Keratinocyte (primary cell): Measurements from ENCODE around the gene ZNF274. TPM values are rescaled to one million over a fixed set of nuclear protein-coding genes. Genes with fewer than 3 reads are reported as not detected.

ENCODE experiments used
- DNase-seq: peaks from one replicate; pipeline ENCODE4 v3.0.0-alpha.2; 2011; ENCODE audit warnings: low read depth, missing footprints, low spot score
- FAIRE-seq: peaks from 2 replicates; lab custom pipeline; 2011; peaks lifted over from hg19 to GRCh38; lab: Jason Lieb, UNC
- H2AFZ ChIP-seq: 2 replicates; pipeline ENCODE4 v1.6.0; 2012; ENCODE audit warnings: low read length, control low read depth, inconsistent platforms; ENCODE audit not compliant: control insufficient read depth
- H3K27ac ChIP-seq: 2 replicates; pipeline ENCODE4 v1.5.1; 2011; ENCODE audit warnings: low read length; ENCODE audit not compliant: control insufficient read depth, insufficient read depth
- H3K27me3 ChIP-seq: 3 replicates; pipeline ENCODE4 v1.6.0; 2011; ENCODE audit warnings: low read length; ENCODE audit not compliant: control insufficient read depth, insufficient read depth; ENCODE audit errors: extremely low read depth
- H3K36me3 ChIP-seq, 2 experiments: 2 replicates in 1 of 2; 3 replicates in 1 of 2; pipeline ENCODE4 v1.5.1; 2011; ENCODE audit warnings: low read length in 2 of 2, mild to moderate bottlenecking in 1 of 2; ENCODE audit not compliant: control insufficient read depth in 2 of 2, insufficient read depth in 2 of 2; ENCODE audit errors: extremely low read depth in 1 of 2
- H3K4me1 ChIP-seq: 3 replicates; pipeline ENCODE4 v1.5.1; 2011; ENCODE audit warnings: low read length; ENCODE audit not compliant: control insufficient read depth, insufficient read depth; ENCODE audit errors: extremely low read depth
- H3K4me2 ChIP-seq: 3 replicates; pipeline ENCODE4 v1.6.0; 2011; ENCODE audit warnings: low read depth, low read length; ENCODE audit not compliant: control insufficient read depth, insufficient read depth; ENCODE audit errors: extremely low read depth
- H3K4me3 ChIP-seq, 3 experiments: fragments of 200-600 bp in 1 of 3; sonication (generic) in 1 of 3; 2 replicates in 2 of 3; 3 replicates in 1 of 3; pipeline ENCODE4 v1.5.1; 2011 to 2016; ENCODE audit warnings: low read length in 3 of 3, mild to moderate bottlenecking in 3 of 3, control low read depth in 2 of 3, inconsistent platforms in 1 of 3, low read depth in 1 of 3, mixed read lengths in 1 of 3, mixed run types in 1 of 3, moderate library complexity in 1 of 3; ENCODE audit not compliant: control insufficient read depth in 2 of 3, insufficient read depth in 2 of 3; ENCODE audit errors: extremely low read depth in 1 of 3
- H3K79me2 ChIP-seq: 2 replicates; pipeline ENCODE4 v1.6.0; 2012; ENCODE audit warnings: low read length; ENCODE audit not compliant: control insufficient read depth, insufficient read depth
- H3K9ac ChIP-seq: 3 replicates; pipeline ENCODE4 v1.6.0; 2011; ENCODE audit warnings: low read length; ENCODE audit not compliant: control insufficient read depth, insufficient read depth; ENCODE audit errors: extremely low read depth
- H3K9me1 ChIP-seq: 3 replicates; pipeline ENCODE4 v1.6.0; 2011; ENCODE audit warnings: low read length; ENCODE audit not compliant: control insufficient read depth, insufficient read depth; ENCODE audit errors: extremely low read depth
- H3K9me3 ChIP-seq: 2 replicates; pipeline ENCODE4 v1.5.1; 2012; ENCODE audit warnings: low read depth, low read length; ENCODE audit not compliant: control insufficient read depth
- H4K20me1 ChIP-seq: 3 replicates; pipeline ENCODE4 v1.6.0; 2011; ENCODE audit warnings: low read length; ENCODE audit not compliant: control insufficient read depth, insufficient read depth; ENCODE audit errors: extremely low read depth
- EZH2 ChIP-seq: IDR thresholded peaks from one replicate; pipeline ENCODE4 v1.6.1; 2012; ENCODE audit warnings: inconsistent platforms, mild to moderate bottlenecking, low read length, moderate library complexity
- dilution Hi-C: fragments of 300-500 bp; cut with MboI; formaldehyde crosslinking; loops from one replicate; pipeline ENCODE4 v1.7.0; 2020; ENCODE audit warnings: low sequenced_read_pairs; ENCODE audit not compliant: extremely low pct_ligation_motif_present
- polyA plus RNA-seq, 5 experiments: library from polyadenylated mRNA; depleted of rRNA in 3 of 5; stranded (reverse) in 3 of 5; stranded (forward) in 1 of 5; unstranded in 1 of 5; fragments of >200 nt; gene quantifications; 1 replicate in 1 of 5; 2 replicates in 3 of 5; 3 replicates in 1 of 5; pipeline versions ENCODE4 v1.2.1 to v1.2.3, GENCODE V29; 2011 to 2012; ENCODE audit warnings: missing spikeins in 2 of 5, low read depth in 1 of 5, low replicate concordance in 1 of 5
- TF ChIP-seq, protein P1 (sequence below), 3 experiments: IDR thresholded peaks in 1 of 3; conservative IDR thresholded peaks in 1 of 3; optimal IDR thresholded peaks in 1 of 3; 2 replicates in 2 of 3; 3 replicates in 1 of 3; pipeline versions ENCODE3 to v1.5.1; 2011; ENCODE audit warnings: low read length in 3 of 3, mild to moderate bottlenecking in 3 of 3, moderate library complexity in 2 of 3, control low read depth in 1 of 3, inconsistent platforms in 1 of 3; ENCODE audit not compliant: insufficient read depth in 2 of 3; ENCODE audit errors: extremely low read depth in 1 of 3

The ZNF274 gene
- polyA plus RNA-seq, 1 donor (not counting 4 experiments of a cell fraction or from before 2014, with no cell fraction given): 25.9 TPM

DNA sequence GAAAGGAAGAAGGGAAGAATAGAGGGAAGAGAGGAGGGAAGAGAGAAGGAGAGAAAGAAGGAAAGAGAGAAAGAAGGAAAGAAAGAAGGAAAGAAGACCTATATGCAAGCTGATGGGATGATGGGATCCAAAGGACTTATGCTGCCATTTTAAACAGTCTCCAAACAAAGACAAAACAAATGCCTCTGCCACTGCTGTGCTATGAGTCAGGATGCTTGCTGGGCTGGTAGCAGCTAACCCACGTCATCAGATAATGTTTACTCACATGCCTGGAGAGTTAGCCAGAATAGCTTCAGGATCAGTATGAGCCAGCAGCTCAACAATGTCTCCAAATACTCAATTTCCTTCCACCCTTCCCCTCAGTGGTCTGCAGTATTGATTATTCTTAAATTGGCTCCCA, 12.0 kb upstream of the ZNF274 start:
- H2AFZ ChIP-seq: no peak overlapping the region
- TF ChIP-seq, protein P1, sequence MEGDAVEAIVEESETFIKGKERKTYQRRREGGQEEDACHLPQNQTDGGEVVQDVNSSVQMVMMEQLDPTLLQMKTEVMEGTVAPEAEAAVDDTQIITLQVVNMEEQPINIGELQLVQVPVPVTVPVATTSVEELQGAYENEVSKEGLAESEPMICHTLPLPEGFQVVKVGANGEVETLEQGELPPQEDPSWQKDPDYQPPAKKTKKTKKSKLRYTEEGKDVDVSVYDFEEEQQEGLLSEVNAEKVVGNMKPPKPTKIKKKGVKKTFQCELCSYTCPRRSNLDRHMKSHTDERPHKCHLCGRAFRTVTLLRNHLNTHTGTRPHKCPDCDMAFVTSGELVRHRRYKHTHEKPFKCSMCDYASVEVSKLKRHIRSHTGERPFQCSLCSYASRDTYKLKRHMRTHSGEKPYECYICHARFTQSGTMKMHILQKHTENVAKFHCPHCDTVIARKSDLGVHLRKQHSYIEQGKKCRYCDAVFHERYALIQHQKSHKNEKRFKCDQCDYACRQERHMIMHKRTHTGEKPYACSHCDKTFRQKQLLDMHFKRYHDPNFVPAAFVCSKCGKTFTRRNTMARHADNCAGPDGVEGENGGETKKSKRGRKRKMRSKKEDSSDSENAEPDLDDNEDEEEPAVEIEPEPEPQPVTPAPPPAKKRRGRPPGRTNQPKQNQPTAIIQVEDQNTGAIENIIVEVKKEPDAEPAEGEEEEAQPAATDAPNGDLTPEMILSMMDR (optimal IDR thresholded peaks at IDR 0.05 in 1 of 3, IDR thresholded peaks at IDR 0.05 in 1 of 3, conservative IDR thresholded peaks at IDR 0.05 in 1 of 3; ENCODE audit: extremely low read depth in 1 of 3, insufficient read depth in 2 of 3, low read length in 3 of 3): no peak
- no peak for TF ChIP-seq EZH2
- H3K27ac ChIP-seq: no peak overlapping the region
- no peaks in the 10 kb centered on the region for H3K36me3 ChIP-seq
- FAIRE-seq (no peak), DNase-seq (no peak)
- H3K4me2 ChIP-seq: no peak overlapping the region
- no peaks in the 10 kb centered on the region for H3K79me2 ChIP-seq
- peaks cover 8% of the 10 kb centered on the region for H3K9me3 ChIP-seq
- no peaks in the 10 kb centered on the region for H3K27me3 ChIP-seq
- H3K9me1 ChIP-seq: no peaks in the 10 kb centered on the region
- H3K4me1 ChIP-seq: no peaks in the 10 kb centered on the region
- dilution Hi-C loops: no loop called here
- no peaks in the 10 kb centered on the region for H4K20me1 ChIP-seq
- H3K4me3 ChIP-seq: no peak overlapping the region
- no peak overlapping the region for H3K9ac ChIP-seq

DNA sequence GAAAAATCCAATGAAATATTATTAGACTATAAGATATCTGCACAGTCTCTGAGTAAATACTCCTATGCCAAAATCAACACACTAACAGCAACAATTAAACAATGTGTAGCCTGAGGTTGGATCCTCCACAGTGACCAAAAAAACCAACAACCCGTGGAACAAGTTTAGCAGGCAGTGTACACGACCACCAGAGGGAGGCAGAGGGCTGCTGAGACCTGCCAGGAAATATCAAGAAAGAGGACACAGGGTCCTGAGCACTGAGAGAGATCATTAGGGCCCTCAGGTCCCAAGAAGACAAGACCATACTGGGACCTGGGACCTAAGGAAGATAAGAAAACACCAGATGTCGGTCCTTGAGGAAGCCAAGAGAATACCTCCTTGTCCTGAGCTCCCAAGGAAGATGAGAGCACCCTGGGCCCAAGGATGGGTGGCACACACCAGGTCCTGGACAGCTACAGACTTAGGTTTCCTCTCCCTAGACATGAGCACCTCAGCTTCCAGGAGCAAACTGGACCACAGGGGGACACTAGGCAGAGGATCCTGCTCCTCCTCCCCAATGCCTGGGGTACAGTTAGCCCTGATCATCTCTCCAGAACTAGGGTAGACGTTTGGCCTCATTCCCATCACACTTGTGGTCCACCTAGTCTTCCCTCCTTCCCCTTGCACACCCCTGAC, 822 bp upstream of the ZNF274 start:
- peak overlapping the region; percentile 75 for H2AFZ ChIP-seq

More for the DNA sequence above, 822 bp upstream of the ZNF274 start:
- Histone ChIP-seq H3K27me3 (no peaks in the 10 kb centered on the region), H3K9ac (peak overlapping the region; percentile 43), H4K20me1 (no peaks in the 10 kb centered on the region), H3K27ac (peak overlapping the region; percentile 42), H3K9me3 (peaks cover 34% of the 10 kb centered on the region), H3K4me1 (peaks cover 10% of the 10 kb centered on the region), H3K4me2 (peak overlapping the region; percentile 88), H3K79me2 (peaks cover 32% of the 10 kb centered on the region), H3K9me1 (no peaks in the 10 kb centered on the region), H3K4me3 (peak overlapping the region; percentile 83 to 97 (median 83)), H3K36me3 (peaks cover 15 to 17% of the 10 kb centered on the region in 2 experiments)
- TF ChIP-seq, protein P1 (optimal IDR thresholded peaks at IDR 0.05 in 1 of 3, IDR thresholded peaks at IDR 0.05 in 1 of 3, conservative IDR thresholded peaks at IDR 0.05 in 1 of 3; ENCODE audit: extremely low read depth in 1 of 3, insufficient read depth in 2 of 3, low read length in 3 of 3): peak; percentile 78 to 84 (median 80)
- TF ChIP-seq EZH2: no peak
- DNase-seq (no peak), FAIRE-seq (peak; percentile 80)
- dilution Hi-C loops: no loop called here
